Sciatic nerve (tissue), 2 donors: Measurements from ENCODE around the gene TEX26. TPM values are rescaled to one million over a fixed set of nuclear protein-coding genes. Genes with fewer than 3 reads are reported as not detected.

Experiments
- ATAC-seq: fragments of 200-7000 bp; cut with Tn5 transposase; one replicate; pipeline ENCODE4 v1.9.1; 2020; ENCODE audit warnings: mild to moderate bottlenecking, moderate library complexity
- DNase-seq: peaks from one replicate; pipeline ENCODE4 v3.0.0-alpha.2; 2020; ENCODE audit warnings: low spot score
- intact Hi-C: fragments of 100-400 bp; cut with DNase I; formaldehyde crosslinking; loops from one replicate; pipeline ENCODE4 v1.14.2; 2022
- total RNA-seq: library from RNA; stranded (reverse); fragmentation: NEBNext Ultra II Directional; extraction: Animal tissue kit (Norgen Biotek cat#: 25700); gene quantifications from one replicate; pipeline ENCODE4 v1.2.1, GENCODE V29; 2021
- donor health status: DM: no; HTN: no; CAD: no.
- donor health status: DM: no; HTN: no; CAD: no.

Gene TEX26
- total RNA-seq = 0.31 TPM

GRCh38 chr13:30932481-30933353 is at the start of gene TEX26:
TEX26 (plus strand) TSS chr13:30932656; CDS start chr13:30932716, 60 bp downstream.
- DNase-seq = no peak
- intact Hi-C loops = no loop called here
- peak; percentile 63 for ATAC-seq

DNA sequence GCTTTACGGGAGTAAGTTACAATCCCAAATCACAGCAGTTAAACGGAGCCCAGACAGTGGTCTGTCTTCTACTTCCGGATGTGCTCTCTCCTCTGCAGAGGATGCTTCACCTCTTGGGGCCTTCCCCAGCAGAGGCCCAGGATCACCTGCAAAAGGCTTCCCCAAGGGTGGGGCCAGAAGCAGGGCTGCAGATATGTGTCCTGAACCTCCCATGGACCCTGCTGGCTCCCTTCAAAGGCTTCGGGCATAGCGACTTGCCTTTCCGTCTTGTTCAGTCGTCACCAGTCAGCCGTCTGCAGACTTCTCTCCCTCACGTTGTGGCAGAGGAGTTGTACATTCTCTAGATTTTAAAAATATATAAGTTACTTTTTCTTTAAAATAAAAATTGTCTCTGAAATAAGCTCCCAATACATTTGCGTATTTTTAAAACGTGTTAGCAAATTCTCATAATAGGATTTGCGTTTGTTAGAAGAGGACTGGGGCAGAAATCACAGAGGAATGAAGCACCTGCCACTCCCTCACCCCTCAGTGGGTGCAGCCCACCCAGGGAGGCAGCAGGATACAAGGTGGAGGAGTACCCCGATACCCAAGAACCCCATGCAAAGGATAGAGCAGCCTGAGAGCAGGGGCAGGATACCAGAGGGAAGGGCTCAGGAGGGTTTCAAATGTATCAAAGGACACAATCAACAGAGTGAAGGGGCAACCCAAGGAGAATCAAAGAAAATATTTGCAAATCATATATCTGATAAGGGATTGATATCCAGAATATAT is 49.3 kb upstream of the TEX26 start:
- ATAC-seq (no peak), DNase-seq (no peak)
- intact Hi-C loops = no loop called here

DNA sequence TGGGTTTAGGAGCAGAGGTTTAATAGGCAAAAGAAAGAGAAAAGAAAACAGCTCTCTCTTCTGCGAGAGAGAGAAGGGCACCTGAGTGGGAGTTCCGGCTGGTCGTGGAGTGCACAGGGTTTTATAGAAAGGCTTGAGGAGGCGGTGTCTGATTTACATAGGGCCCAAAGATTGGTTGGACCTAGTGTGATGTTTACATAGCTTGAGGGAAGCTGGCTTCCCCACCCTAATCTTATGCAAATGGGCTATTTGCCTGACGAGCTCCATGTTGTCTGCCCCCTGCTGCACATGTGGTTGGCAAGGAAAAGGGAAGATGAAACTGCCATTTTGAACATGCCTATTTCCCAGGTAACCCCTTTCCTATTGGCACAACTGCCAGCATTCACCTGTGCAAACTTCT is 47.9 kb upstream of the TEX26 start:
- intact Hi-C loops = no loop called here
- ATAC-seq (no peak), DNase-seq (no peak)

- ATAC-seq (no peak), DNase-seq (no peak)
- intact Hi-C loops = no loop called here
Measured at GRCh38 chr13:30889196-30889690, 43.2 kb upstream of the TEX26 start.

GRCh38 chr13:30892966-30893365 is 39.5 kb upstream of the TEX26 start:
- intact Hi-C loops = no loop called here
- ATAC-seq (peak; percentile 16), DNase-seq (no peak)

GRCh38 chr13:30895773-30896172 is 36.7 kb upstream of the TEX26 start:
- intact Hi-C loops = no loop called here
- peak; percentile 76 for DNase-seq
- peak; percentile 91 for ATAC-seq

- ATAC-seq (no peak), DNase-seq (no peak)
- intact Hi-C loops = no loop called here
Measured at GRCh38 chr13:30898070-30898469, 34.4 kb upstream of the TEX26 start.

DNA sequence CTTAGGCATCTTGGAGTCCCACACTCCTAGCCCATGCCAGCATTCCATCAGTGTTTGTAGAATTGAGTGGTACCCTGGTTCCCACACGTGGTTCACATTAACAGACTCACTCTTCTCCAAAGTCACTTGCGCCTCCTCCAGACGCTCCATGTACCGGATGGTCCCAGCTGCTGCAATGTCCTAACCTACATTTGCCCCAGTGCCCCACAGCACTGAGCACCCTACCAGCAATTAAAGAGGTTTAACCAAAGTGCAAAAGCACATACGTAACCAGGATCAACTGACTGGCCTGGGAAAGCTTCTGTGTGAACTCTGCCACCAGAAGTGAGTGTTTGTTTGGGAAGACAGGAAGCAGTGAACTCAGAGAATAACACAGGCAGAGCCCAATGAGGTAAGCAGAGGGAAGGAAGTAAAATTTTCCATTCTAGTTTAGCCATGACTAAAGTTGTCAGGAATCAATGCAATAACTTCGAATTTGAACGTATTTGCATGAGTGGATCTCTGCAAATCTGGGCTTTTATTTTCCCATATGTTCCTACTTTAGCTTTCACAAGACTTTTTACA is 33.7 kb upstream of the TEX26 start:
- intact Hi-C loops = no loop called here
- no peak for DNase-seq
- peak; percentile 92 for ATAC-seq

DNA sequence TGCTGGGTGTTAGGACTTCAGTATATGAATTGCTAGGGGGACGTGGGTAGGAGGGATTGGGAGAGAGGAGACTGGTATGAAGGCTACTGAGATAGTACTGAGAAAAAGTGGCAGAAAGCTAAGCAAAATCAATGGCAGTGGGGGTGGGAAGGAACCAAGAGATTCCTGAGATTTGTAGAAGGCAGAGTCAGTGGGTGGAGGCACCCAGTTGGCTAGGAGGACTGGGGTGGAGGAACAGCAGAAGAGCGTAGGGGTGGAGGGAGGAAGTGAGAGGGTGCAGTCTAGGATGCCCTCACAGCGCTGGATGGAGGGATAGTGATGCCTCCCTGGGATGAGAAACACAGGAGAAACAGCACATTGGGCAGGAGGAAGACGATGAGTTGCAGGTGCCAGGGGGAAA is 32.0 kb upstream of the TEX26 start:
- DNase-seq (no peak), ATAC-seq (no peak)
- intact Hi-C loops = no loop called here

- intact Hi-C loops = no loop called here
- ATAC-seq = no peak
- no peak for DNase-seq
Measured at GRCh38 chr13:30900952-30901749, 31.3 kb upstream of the TEX26 start.

GRCh38 chr13:30904043-30904442 is 28.4 kb upstream of the TEX26 start:
- DNase-seq = no peak
- no peak for ATAC-seq
- intact Hi-C loops = no loop called here

DNA sequence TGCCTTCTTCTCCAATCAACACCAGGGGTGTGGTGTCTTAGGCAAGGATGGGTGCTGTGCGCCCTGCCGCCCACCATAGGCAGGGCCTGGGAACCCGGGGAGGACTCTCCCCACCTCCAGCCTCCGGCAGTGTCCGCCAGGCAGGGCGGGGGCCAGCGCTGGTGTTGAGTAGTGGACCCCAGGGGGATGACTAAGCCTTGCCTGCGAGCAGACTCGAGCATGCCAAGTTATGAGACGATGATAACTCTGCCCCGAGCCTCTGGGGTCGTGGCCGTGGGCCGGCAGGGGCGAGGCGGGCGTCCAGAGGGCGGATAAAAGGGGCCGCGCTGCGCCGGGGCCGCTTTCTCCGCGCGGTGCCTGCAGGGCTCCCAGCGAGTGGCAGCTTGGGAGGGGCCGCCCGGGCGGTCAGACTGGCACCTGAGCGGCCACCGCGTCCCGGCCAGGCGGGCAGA is 26.5 kb upstream of the TEX26 start, which contains the start of gene MEDAG:
Gene MEDAG, plus strand, starts transcription at position 340 of the 452 bp plus-strand sequence. CDS start 245 bp downstream, outside the sequence.
- peak; percentile 93 for ATAC-seq
- intact Hi-C loops = no loop called here
- DNase-seq = peak; percentile 89

GRCh38 chr13:30906411-30907051 is 25.9 kb upstream of the TEX26 start:
- peak; percentile 16 for ATAC-seq
- intact Hi-C loops = no loop called here
- no peak for DNase-seq

GRCh38 chr13:30907121-30907861 is 25.2 kb upstream of the TEX26 start:
- ATAC-seq (peak; percentile 3), DNase-seq (no peak)
- intact Hi-C loops = no loop called here

- DNase-seq (no peak), ATAC-seq (peak; percentile 74)
Measured at GRCh38 chr13:30908416-30908980, 24.0 kb upstream of the TEX26 start.

DNA sequence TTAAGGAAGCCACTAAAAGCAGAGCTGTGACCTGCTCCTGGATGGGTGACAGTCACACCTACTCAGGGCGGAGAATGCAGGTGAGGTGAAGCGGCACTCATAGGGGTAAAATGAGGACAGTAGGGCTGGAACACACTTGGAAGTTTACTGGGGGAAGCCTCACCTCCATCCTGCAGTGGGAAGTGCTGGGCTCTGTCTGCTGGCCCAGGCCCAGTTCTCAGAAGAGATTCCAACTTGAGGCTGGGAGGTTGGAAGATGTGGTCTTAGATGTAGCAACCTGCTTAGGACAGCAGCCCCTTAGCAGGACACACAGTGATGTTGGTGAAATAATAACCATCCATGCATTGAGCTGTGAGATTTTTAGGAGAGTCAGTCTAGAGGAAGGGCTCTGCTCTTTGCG is 21.8 kb upstream of the TEX26 start:
- ATAC-seq (no peak), DNase-seq (no peak)
- intact Hi-C loops = no loop called here

More at GRCh38 chr13:30908416-30908980, 24.0 kb upstream of the TEX26 start:
- intact Hi-C loops = no loop called here
